ENCODE results near the gene RYR3.

RYR3 gene

GRCh38 chr15:33699691-33700447 is 389.1 kb downstream of the RYR3 start:
- Histone ChIP-seq H3K27me3 (replicated peaks; ENCODE audit: control insufficient read depth, insufficient read depth, low read length) (no peaks in the 10 kb centered on the region; the same call in 1 of the 2 replicates), H3K4me3 (replicated peaks; ENCODE audit: low read depth, low read length) (no peak overlapping the region), H3K36me3 (ENCODE audit: control insufficient read depth, insufficient read depth, low read length) (no peaks in the 10 kb centered on the region)
- DNase-seq (ENCODE audit: extremely low read depth, insufficient read length): no peak
- TF ChIP-seq CTCF (IDR thresholded peaks at IDR 0.05; ENCODE audit: insufficient read depth, low read length, poor library complexity, severe bottlenecking): no peak

- TF ChIP-seq CTCF (IDR thresholded peaks at IDR 0.05; ENCODE audit: insufficient read depth, low read length, poor library complexity, severe bottlenecking): peak; percentile 94
- H3K36me3 ChIP-seq (ENCODE audit: control insufficient read depth, insufficient read depth, low read length): no peaks in the 10 kb centered on the region
- no peaks in the 10 kb centered on the region for H3K27me3 ChIP-seq (replicated peaks; ENCODE audit: control insufficient read depth, insufficient read depth, low read length)
- no peak overlapping the region for H3K4me3 ChIP-seq (replicated peaks; ENCODE audit: low read depth, low read length)
- peak; percentile 27 for DNase-seq (ENCODE audit: extremely low read depth, insufficient read length)
Observed at GRCh38 chr15:33700695-33701303, 390.0 kb downstream of the RYR3 start.

DNA sequence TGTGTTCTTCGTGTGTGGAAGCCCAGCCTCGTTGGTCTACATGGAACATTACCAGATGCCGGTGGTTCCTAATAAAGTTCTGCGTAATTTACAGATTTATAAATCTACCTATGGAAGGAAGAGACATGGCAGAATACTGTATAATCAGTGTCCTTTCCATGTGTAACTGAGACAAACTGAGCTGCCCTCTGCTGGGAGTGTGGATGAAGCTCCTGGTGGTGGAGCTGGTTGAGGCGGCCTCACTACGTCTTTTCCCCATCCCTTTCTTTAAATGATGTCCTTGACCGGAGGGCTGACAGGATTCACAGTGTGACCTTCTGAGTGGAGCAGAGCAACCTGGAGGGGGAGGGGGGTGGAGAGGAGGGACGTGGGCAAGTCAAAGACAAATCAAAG is 390.5 kb downstream of the RYR3 start:
- TF ChIP-seq CTCF (IDR thresholded peaks at IDR 0.05; ENCODE audit: insufficient read depth, low read length, poor library complexity, severe bottlenecking): no peak
- no peaks in the 10 kb centered on the region for H3K27me3 ChIP-seq (replicated peaks; ENCODE audit: control insufficient read depth, insufficient read depth, low read length)
- DNase-seq (ENCODE audit: extremely low read depth, insufficient read length): no peak
- no peaks in the 10 kb centered on the region for H3K36me3 ChIP-seq (ENCODE audit: control insufficient read depth, insufficient read depth, low read length)
- no peak overlapping the region for H3K4me3 ChIP-seq (replicated peaks; ENCODE audit: low read depth, low read length)

GRCh38 chr15:33706173-33706572 is 395.4 kb downstream of the RYR3 start:
- Histone ChIP-seq H3K27me3 (replicated peaks; ENCODE audit: control insufficient read depth, insufficient read depth, low read length) (no peaks in the 10 kb centered on the region), H3K4me3 (replicated peaks; ENCODE audit: low read depth, low read length) (no peak overlapping the region), H3K36me3 (ENCODE audit: control insufficient read depth, insufficient read depth, low read length) (no peaks in the 10 kb centered on the region)
- no peak for DNase-seq (ENCODE audit: extremely low read depth, insufficient read length)
- no peak for TF ChIP-seq CTCF (IDR thresholded peaks at IDR 0.05; ENCODE audit: insufficient read depth, low read length, poor library complexity, severe bottlenecking)

- no peak for TF ChIP-seq CTCF (IDR thresholded peaks at IDR 0.05; ENCODE audit: insufficient read depth, low read length, poor library complexity, severe bottlenecking)
- Histone ChIP-seq H3K36me3 (ENCODE audit: control insufficient read depth, insufficient read depth, low read length) (no peaks in the 10 kb centered on the region), H3K4me3 (replicated peaks; ENCODE audit: low read depth, low read length) (no peak overlapping the region), H3K27me3 (replicated peaks; ENCODE audit: control insufficient read depth, insufficient read depth, low read length) (no peaks in the 10 kb centered on the region)
- DNase-seq (ENCODE audit: extremely low read depth, insufficient read length): no peak
Observed at GRCh38 chr15:33710748-33711147, 400.0 kb downstream of the RYR3 start.
